Measurements from ENCODE around the gene SH2D4B.

DNA sequence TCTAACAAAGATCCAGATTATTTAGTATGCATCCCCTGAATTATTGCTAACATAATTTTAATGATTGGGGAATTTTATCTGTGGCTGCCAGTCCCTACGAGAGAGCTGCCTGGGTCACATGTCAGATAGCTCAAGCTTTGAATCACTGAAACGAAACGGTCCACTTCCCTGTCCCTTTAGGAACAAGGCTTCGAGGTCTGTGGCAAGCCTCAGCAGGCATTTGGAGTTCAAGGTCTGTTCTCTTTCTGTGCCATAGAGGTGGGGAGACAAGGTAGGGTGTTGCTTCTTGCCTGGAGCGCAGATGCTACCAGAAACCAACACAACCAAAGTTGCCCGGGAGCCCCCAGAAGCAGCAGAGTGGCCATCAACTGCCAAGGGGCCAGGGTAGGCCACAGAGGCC, 13.9 kb upstream of the SH2D4B start:
- TF ChIP-seq POLR2A (IDR thresholded peaks at IDR 0.05) = no peak
- TF ChIP-seq, protein P1, sequence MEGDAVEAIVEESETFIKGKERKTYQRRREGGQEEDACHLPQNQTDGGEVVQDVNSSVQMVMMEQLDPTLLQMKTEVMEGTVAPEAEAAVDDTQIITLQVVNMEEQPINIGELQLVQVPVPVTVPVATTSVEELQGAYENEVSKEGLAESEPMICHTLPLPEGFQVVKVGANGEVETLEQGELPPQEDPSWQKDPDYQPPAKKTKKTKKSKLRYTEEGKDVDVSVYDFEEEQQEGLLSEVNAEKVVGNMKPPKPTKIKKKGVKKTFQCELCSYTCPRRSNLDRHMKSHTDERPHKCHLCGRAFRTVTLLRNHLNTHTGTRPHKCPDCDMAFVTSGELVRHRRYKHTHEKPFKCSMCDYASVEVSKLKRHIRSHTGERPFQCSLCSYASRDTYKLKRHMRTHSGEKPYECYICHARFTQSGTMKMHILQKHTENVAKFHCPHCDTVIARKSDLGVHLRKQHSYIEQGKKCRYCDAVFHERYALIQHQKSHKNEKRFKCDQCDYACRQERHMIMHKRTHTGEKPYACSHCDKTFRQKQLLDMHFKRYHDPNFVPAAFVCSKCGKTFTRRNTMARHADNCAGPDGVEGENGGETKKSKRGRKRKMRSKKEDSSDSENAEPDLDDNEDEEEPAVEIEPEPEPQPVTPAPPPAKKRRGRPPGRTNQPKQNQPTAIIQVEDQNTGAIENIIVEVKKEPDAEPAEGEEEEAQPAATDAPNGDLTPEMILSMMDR (IDR thresholded peaks at IDR 0.05) = no peak

All from esophagus squamous epithelium (tissue), 4 donors.